Activated T-helper 1 cell treated with anti-CD3 and anti-CD28 coated beads, Interleukin-2, amount 50 U/mL, for 16 hours (primary cell): Measurements from ENCODE around the gene NBPF14.
A peak's percentile ranks its signal among the peaks of the same experiment; 100 is the strongest.
"Not testable (repeated sequence)": the region's sequence is repeated elsewhere in the genome, so short reads cannot be mapped to it uniquely, and the experiment has no call there.

Experiments
- DNase-seq, 2 donors: peaks; one replicate each; pipeline ENCODE4 v3.0.0-alpha.2; 2020; ENCODE audit warnings: low read depth in 1 of 2, low spot score in 1 of 2

Gene NBPF14, protein sequence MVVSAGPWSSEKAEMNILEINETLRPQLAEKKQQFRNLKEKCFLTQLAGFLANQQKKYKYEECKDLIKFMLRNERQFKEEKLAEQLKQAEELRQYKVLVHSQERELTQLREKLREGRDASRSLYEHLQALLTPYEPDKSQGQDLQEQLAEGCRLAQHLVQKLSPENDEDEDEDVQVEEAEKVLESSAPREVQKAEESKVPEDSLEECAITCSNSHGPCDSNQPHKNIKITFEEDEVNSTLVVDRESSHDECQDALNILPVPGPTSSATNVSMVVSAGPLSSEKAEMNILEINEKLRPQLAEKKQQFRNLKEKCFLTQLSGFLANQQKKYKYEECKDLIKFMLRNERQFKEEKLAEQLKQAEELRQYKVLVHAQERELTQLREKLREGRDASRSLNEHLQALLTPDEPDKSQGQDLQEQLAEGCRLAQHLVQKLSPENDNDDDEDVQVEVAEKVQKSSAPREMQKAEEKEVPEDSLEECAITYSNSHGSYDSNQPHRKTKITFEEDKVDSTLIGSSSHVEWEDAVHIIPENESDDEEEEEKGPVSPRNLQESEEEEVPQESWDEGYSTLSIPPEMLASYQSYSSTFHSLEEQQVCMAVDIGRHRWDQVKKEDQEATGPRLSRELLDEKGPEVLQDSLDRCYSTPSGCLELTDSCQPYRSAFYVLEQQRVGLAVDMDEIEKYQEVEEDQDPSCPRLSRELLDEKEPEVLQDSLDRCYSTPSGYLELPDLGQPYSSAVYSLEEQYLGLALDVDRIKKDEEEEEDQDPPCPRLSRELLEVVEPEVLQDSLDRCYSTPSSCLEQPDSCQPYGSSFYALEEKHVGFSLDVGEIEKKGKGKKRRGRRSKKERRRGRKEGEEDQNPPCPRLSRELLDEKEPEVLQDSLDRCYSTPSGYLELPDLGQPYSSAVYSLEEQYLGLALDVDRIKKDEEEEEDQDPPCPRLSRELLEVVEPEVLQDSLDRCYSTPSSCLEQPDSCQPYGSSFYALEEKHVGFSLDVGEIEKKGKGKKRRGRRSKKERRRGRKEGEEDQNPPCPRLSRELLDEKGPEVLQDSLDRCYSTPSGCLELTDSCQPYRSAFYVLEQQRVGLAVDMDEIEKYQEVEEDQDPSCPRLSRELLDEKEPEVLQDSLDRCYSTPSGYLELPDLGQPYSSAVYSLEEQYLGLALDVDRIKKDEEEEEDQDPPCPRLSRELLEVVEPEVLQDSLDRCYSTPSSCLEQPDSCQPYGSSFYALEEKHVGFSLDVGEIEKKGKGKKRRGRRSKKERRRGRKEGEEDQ (N-terminal part only)

DNA sequence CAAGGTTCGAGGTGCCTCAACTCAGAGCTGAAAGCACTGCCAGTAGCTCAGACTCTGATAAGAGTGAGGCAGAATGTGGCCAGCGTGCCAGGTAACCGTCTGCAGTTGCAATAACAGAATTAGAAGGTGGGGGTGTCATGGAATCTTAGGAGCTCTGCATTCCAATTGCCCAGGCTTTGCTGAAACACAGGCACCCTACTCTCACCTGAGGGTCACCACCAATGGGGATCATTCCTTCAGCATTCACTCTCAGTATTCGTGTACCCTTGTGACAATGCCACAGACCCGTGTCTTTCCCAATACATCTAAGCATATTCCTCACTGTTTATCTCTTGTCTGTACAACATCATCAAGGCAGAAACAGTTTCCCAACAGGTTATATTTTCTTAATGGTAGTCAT lies at the start of gene NBPF14:
Gene NBPF14 (minus strand): TSS at position 101 of the 400 bp plus-strand sequence. CDS start 294 bp downstream, outside the sequence.
- not testable (repeated sequence) for DNase-seq

DNA sequence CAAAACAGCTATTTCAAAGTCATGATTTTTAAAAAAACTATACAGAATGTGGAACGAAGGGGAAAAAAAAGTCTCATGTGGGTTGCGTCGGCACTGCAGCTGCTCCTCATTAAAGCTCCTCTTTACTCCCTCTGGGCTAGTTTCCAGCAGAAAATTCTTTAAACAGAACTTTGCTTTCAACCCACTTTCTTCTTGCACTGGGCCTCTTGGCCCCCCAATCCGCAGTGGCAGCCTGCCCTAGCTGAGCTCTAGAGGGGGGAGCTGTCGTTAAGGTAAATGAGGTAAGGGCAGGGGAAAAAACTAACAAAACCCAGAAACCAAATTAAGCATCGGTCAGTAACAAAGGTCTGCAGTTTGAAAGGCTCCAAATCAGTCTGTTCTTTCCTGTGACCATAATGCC lies 29.6 kb upstream of the NBPF14 start:
- DNase-seq, result not testable (repeated sequence)

DNA sequence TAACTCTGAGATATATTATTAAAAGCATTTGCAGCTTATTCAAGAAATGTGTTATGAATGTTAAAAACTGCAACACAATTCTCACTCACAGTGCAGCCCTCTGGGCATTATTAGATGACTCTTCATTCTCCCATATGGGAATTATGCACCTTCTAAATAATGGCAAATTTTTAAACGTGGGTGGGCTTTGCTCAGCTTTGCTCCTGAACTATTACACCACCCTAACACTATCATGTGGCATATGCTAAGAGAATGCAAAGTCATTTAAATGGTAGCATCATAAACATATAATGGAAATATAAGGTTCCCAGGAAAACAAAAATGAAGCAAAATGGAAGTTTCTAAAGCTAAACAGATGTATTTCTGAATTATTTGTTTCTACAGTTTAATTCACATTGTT lies 22.4 kb upstream of the NBPF14 start:
- not testable (repeated sequence) for DNase-seq

DNA sequence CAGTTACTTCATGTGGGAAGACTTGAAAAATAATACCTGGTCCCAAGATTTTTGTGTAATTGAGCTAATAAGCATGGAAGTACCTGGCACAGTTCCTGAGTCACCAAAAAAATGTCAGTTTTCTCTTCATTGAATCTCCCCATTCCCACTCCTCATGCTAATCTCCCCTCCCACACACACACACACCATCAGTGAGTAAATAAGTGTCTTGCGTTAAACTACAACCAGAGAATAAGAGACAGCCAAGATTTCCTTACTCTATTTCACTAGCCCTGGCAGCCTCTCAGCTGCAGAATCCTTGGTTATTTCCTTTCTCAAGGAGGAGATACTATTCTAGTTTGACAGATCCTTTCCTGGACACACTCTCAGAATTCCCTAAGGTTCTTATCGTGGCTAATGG lies 9.5 kb upstream of the NBPF14 start:
- not testable (repeated sequence) for DNase-seq

DNA sequence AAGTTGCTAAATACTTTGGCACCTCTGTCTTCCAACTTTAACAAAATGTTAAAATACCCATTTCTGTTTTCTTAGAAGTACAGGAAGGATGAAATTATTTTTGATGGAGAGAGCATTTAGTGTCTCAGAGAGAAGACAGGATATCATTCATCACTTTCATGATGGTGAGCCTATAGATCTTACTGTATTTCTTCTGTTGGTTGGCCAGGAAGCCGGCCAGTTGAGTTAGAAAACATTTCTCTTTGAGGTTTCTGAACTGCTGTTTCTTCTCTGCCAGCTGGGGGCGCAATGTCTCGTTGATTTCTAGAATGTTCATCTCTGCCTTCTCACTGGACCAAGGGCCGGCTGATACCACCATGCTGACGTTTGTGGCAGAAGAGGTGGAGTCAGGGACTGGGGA lies 451 bp downstream of the NBPF14 start:
- DNase-seq, result not testable (repeated sequence)

DNA sequence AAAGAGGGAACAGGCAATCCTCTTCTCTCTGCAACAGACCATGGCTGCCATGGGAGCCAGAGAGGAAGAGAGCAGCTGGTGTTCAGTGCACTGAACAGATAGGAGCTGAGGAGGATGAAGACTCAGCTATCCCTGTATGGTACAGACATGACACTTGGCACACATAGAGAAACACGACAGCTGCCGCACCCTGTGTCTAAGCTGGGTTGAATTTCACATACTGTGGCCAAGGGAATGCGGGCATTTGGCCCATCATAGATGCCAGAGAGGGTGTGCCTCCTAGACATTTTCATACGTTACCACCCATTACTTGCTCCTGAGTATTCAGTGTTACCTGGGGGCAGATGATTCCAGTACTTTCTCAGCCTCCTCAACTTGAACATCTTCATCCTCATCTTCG lies 4.7 kb downstream of the NBPF14 start:
- DNase-seq, result not testable (repeated sequence)

DNA sequence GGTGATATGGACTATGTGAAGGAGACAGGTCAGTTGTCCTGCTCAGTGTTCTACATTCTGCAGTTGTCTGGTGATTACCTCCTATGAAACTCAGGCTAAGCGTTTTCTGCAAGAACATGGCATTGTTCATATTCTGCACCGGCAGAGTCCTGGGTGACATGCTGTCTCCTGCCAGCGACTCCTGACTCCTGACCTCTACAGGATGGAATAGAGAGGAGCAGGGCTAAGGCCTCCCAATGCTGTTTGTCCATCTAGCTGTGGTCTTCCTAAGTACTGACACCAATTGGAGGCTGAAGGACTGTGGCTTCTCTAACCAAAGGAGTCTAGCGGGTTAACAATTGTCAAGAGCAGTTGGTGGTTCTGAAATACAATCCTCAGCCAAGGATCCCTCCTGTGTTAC lies 63.7 kb downstream of the NBPF14 start:
- not testable (repeated sequence) for DNase-seq

DNA sequence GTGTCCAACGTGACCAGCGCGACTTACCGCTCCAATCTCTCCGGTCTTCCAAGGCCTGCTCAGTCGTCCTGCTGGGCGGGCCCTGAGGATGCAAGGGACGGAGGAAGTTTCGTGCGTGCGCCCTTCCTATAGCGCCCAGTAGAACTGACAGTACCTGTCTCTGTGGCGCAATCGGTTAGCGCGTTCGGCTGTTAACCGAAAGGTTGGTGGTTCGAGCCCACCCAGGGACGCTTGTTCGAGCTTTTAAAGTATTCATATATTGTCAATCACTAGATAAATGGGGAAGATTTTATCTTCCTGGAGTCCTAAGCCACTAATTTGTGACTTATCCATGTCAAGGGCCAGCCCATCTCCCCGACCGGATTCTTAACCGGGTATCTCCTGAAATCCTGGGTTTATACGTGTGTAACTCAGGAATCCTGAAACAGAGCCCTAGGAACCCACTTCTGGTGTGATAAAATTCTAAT lies 66.7 kb downstream of the NBPF14 start:
- peak; percentile 22 to 47 for DNase-seq

DNA sequence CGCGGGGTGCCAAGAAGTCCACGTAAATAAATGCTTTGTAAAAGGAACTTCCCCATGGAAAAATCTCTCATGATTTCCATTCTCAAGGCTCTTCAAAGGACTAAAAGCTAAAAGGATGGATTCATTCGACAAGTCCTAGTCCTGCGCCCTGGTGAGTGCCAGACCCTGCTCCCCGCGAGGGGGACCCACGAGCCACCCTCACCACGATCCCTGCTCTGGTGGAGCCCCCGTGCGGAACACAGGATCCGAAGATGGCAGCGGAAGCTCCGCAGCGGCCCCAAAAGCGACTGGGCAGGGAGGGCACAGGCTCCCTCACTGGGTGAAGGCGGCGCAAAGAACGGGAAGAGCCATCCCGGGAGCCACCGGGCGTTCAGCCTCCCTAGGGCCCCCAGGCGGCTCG lies 67.2 kb downstream of the NBPF14 start:
- DNase-seq, result not testable (repeated sequence)

DNA sequence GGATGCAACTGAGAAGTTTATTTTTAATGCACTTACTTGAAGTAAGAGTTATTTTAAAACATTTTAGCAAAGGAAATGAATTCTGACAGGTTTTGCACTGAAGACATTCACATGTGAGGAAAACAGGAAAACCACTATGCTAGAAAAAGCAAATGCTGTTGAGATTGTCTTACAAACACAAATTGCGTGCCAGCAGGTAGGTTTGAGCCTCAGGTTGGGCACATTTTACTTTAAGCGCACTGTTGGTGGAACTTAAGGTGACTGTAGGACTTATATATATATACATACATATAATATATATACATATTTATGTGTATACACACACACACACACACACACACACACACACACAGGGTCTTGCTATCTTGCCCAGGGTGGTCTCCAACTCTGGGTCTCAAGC lies 69.2 kb downstream of the NBPF14 start:
- peak in 1 of 2 donors; percentile 4 for DNase-seq

DNA sequence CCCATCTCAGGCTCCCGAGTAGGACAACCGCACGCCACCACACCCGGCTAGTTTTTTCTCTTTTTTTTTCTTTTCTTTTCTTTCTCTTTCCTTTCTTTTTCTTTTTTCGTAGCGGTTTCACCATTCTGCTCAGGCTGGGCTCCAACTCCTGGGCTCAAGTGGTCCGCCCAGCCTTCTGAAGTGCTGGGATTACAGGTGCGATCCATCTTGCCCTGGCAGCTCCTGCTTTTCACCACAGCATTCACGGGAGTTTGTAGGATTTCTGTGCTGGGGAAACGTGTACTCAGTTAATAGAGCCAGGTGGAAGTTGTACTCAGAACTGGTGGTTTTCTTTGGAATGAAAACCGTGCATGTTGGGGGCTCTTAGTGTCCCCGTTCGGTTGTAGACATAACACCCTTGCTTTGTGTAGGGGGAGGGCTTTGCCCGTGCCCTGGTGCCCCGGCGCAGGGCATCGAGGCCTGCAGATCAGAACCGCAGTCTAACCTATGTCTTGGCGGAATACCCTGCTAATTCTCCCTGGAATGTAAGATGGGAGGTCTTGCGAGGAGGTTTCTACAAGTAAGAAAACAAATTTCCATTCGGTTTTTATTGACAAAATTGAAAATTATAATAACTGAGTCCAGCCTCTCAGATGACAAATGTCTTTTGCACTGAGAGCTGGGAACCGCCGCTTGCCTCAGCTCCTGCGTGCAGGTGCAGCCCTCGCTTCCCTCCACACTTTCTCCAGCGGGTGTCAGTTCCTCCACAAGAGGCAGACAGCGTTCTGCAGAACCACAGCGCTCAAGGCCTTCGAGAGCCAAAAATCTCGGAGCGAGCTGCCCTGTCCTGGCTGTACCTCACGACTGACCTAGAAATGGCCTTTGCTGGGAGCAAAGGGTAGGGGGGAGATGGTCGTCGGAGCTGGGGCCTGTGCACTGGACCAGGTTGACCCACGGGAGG lies 72.3 kb downstream of the NBPF14 start:
- DNase-seq, result not testable (repeated sequence)

DNA sequence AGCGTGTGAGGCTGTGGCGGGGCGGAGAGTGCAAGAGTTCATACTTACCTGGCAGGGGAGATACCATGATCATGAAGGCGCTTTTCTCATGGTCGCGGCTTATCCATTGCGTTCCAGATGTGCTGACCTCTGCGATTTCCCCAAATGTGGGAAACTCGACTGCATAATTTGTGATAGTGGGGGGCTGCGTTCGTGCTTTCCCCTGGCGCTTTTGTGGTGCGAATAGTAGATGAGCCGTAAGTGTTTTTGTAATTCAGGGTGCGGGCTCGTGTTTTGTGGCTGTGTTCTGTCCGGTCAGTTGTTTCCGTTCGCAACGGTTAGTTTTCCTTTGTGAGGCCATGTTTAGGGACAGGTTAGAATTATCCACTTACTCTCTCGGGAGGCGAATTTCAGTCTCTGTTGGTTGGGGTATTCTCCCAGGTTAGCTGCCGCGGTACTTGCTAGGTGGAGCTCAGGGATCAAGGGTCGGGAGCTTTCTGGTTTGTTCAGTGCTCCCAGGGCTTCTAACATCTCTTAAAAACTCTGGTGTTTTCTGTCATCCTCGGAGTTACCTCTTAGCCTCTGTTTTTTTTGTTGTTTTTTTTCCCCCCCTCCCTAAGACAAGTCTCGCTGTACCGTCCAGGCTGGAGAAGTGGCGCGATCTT lies 73.1 kb downstream of the NBPF14 start:
- peak; percentile 64 to 83 for DNase-seq

DNA sequence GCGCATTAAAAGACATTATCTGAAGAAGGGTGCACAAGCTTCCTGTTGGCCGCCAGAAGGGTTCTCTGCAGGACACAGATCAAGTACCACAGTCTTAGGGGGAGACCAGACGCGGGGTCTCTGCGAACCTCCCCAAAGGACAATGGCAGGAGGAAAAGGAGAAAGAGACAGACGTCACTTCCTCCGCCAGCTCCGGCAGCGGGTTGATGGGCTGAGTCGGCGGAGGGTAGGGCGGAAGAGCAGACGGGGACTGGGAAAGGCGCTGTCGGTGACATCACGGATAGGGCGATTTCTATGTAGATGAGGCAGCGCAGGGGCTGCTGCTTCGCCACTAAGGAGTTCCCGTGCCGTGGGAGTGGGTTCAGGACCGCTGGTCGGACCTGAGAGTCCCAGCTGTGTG lies 73.7 kb downstream of the NBPF14 start:
- DNase-seq, result peak; percentile 51 to 73

DNA sequence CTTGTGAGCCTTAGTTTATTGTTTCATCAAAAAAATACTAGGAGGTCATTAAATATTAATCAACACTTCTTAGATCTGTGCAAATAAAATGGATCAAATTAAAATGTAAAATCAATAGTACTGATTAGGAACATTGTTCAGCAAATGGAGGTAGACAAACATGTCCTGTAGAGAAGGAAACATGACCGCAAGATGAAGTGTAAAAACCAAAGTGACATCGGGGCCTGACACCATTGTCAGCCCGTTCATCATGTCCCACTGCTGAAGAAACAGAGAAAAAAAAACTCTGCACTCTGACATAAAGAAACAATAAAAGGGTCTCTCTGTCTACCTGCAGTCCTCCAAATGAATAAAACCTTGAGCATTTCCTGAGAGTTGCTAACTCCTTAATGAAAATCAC lies 81.5 kb downstream of the NBPF14 start:
- not testable (repeated sequence) for DNase-seq

DNA sequence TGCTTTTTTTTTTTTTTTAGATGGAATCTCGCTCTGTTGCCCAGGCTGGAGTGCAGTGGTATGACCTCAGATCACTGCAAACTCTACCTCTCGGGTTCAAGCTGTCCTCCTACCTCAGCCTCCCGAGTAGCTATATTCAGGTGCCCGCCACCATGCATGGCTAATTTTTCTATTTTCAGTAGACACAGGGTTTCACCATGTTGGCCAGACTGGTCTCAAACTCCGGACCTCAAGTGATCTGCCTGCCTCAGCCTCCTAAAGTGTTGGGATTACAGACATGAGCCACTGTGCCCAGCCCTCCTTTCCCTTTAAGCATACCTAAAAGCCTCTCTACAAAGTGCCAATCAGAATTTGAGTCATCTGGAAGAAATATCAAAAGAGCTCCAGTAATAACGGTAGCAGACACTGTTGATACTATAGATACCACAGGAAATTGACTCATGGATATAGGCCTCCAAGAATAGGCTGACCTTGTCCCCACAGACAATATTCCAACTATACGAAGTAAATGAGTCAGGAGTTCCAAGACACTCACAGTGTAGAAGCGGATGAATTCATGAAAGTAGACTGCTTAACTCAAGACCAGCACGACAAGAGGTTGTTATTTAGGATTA lies 83.1 kb downstream of the NBPF14 start:
- DNase-seq, result not testable (repeated sequence)

DNA sequence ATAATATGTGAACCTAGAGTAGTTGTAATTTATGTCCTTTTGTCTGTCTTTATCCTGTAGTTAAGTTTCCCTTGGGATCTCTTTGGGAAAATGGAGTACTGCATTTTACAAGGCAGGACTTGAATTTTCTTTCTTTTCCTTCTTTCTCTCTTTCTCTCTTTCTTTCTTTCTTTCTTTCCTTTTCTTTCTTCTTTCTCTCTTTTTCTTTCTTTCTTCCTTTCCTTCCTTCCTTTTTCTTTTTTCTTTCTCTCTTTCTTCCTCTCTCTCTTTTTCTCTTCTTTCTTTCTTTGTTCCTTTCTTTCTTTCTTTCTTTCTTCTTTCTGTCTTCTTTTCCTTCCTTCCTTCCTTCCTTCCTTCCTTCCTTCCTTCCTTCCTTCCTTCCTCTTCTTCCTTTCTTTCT lies 101.9 kb downstream of the NBPF14 start:
- DNase-seq, result not testable (repeated sequence)

DNA sequence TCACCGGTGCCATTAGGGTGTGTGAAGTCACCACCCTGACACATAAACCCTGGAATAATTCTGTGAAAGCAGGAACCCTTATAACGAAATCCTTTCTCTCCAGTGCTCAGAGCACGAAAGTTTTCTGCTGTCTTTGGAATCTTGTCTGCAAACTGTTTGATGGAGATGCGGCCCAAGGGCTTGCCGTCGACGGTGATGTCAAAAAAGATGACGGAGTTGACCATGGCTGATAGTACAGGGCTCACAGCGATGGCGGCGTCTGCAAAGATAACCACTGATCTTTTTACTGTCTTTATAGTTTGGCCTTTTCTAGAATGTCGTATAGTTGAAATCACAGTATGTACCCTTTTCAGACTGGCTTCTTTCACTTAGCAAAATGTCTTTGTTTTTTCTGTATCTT lies 112.8 kb downstream of the NBPF14 start, which contains the start of gene PPIAL4G:
Gene PPIAL4G (minus strand): TSS at position 274 of the 400 bp plus-strand sequence. CDS start 50 bp downstream, at position 224.
- not testable (repeated sequence) for DNase-seq
